HG03066 (cell line): Measurements from ENCODE around the gene VASN.

Experiments used
- ATAC-seq: cut with Tn5 transposase; IDR thresholded peaks from one replicate; pipeline ENCODE4 v1.9.1; 2021; ENCODE audit warnings: low read depth; ENCODE audit not compliant: unreplicated experiment

VASN gene

GRCh38 chr16:4399001-4399730 lies 27.5 kb downstream of the VASN start:
- no peak for ATAC-seq

- ATAC-seq: no peak
These were observed 29.4 kb downstream of the VASN start for GRCh38 chr16:4401094-4401501.

DNA sequence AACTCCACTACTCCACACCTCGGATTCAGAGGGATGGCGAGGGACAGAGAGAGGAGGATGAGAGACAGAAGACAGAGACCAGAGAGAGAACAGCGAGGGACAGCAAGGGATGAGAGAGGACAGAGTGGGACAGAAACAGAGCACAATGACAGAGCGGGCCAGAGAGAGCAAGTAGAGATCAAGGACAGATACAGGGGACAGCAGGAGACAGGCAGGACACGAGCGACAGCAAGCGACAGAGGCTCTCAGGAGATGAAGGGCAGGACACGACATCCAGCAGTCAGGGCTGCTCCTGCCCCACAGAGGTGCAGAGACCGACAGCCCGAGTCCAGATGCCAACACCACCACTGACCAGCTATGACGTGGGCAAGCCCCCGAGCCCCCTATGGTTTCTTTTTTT lies 29.9 kb downstream of the VASN start:
- ATAC-seq: no peak

- ATAC-seq: no peak
These were observed 30.9 kb downstream of the VASN start for GRCh38 chr16:4402439-4403132.

DNA sequence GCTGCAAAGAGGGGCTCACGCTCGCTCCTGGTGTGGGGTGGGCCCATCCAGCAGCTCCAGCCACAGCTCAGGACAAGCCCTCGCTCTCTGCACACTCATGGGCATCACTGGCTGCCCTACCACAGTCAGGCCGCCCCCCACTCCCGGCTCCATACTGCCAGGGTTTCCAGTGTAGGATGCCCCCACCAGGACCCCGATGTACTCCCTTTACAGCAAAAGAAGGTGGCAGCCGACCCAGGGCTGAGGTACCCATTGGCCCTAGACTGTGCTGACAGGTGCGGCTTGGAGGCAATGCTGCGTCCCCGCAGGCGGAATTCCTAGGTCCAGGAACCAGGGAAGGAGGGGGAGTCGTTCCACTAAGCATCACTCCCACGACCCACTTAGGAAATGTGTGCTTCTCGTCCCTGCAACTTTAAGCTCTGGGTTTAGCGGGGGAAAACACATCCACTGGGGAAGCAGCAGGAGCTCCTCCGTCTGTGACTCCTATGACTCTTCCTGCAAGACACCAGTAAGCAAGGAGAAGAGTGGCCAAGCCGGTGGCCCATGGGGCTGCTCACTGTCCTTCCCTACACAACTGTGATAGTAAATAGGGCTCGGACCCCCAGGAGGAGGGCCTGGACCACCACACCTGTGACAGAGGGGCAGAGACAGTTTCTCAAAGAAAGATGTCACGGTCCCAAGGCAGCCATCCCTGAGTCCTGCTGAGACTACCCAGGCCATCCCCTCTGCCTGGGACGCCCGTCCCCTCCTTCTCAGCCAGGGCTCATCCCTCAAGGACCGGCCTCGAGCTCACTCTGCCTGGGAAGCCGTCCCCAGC lies 31.7 kb downstream of the VASN start:
- ATAC-seq: no peak

DNA sequence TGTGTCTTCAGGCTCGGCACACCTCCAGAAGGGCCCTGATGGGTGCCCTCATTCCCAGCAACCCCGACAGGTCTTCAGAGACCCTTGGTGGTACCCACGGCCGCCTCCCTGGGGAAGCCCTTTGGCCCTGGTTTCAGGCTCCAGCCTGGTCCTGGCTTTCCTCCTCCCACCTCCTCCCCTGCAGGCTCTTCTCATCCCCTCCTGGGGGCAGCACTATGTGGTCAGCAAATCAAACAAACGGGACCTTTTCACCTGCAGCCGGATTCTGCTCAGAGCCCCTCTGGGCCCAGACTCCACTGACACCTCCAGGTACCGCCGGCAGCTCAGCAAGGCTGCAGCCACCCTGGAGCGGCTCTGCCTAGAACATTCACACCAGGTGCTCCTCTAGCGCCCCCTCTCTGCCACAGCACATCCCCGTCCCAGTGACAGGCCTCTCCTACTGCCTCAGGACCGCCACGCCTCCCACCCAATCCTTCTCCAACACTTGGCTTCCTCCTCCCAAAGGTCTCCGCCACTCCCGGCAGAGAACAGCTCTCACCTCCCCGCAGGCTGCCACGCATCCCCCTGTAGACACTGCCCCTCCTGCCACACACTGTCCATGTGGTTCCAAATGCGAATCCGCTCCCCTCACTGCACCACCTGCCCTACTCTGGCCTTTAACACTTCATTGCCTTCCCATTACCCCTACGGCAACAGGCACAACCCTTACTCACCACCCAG lies 32.8 kb downstream of the VASN start:
- no peak for ATAC-seq

DNA sequence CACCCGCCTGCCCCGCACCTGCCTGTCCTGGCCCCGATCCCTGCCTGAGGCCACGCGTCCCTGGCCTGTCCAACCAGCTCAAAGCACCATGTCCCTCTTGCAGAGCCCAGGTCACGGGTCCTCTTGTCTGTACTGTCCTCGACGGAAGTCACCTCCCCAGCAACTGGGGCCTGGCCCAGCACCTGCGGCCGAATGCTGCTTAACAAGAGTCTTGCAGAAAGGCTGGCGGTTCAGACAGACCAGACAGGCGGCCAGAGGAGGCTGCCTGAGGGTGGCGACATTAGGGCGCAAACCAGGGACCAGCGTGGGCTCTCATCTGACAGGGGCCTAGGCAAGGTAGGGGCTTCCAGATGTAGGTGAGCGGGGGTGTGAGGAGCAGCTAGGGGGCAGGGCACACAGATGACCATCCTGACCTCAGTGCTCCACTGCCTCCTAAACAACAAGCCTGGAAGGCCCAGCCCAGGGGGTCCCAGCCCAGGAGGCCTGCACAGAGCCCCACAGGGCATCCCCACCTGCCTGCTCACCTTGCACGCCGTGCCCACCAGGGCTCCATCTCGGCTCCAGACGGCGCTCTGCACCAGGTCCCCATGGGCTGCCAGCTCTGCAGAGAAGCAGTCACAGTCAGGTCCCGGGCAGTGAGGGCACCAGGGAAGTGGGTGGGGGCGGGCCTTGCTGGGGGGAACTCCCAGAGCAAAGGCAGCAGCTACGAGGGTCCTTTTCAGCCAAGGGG lies 33.5 kb downstream of the VASN start:
- no peak for ATAC-seq

GRCh38 chr16:4407543-4408322 lies 36.1 kb downstream of the VASN start:
- ATAC-seq: no peak

GRCh38 chr16:4408323-4408690 lies 36.7 kb downstream of the VASN start:
- no peak for ATAC-seq

GRCh38 chr16:4409081-4409932 lies 37.7 kb downstream of the VASN start:
- ATAC-seq: no peak

GRCh38 chr16:4410335-4411075 lies 38.9 kb downstream of the VASN start:
- no peak for ATAC-seq

DNA sequence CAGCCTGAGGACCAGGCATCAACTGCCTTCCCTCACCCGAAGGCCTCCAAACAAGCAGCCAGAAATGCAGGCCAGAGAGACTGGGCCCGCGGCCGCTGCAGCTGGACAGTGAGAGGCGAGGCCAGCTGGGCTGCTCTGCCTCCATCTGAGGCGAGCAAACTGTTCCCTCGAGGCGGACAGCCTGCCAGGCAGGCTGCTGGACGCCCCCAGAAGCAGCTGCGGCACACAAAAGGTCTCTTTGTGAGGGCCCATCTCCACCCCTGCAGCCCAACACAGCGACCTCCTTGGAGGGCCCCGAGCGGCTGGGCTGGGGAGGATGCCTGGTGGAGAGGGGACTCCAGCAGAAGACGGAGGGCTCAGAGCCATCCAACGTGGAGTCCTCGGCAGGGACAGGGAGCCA lies 40.0 kb downstream of the VASN start:
- ATAC-seq: no peak

DNA sequence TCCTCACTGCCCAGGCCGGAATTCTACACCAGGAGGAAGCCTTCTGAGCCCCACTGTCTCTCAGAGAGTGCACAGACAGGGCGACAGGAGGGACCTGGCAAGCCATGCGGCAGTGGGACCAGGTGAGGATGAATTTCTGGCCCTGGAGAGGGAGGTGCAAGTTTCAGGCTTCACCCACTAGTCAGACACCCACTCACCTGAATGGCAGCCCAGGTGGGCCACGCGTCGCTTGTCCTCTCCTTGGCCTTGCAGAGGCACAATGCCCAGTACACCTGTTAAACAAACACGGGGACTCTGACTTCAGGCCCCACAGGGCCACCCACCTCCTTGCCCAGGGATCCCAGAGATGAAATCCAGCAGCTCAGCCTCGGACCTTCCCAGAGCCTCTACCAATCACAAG lies 40.5 kb downstream of the VASN start:
- ATAC-seq: no peak

- no peak for ATAC-seq
These were observed 41.2 kb downstream of the VASN start for GRCh38 chr16:4412854-4413253.

DNA sequence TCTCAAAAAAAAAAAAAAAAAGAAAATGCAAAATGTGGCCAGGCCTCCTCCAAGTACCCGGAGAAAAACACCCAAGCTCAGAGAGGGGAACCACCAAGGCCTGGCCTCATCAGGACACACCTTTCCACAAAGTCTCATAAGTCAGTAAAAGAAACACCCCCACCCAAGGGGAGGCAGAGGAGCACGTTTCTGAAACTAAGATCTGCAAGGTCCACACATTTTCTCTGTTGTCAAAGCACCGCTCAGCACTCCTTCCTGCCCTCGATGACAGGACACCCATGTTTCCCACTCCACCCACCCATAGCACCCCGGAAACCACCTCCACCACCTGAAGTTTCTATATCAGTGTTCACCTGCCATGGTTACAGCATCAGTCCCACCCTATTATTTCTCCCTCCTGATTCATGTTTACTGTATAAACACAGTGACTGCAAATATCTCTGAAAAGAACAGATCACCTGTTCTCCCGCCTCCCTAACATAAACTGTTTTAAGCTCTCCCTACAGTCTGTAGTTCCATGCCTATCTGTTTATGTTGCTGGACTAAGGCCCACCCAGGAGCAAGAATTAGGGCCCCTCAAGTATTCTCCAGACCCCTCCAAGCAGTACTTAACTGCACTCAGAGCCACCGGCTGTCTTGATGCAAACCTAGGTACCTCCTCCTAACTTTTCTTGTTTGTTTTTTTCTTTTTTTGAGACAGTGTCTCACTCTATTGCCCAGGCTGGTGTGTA lies 42.7 kb downstream of the VASN start:
- ATAC-seq: peak; percentile 66

GRCh38 chr16:4415538-4416199 lies 44.0 kb downstream of the VASN start:
- no peak for ATAC-seq
